ENCODE results near the gene MINK1.
"Not testable (repeated sequence)": the region's sequence is repeated elsewhere in the genome, so short reads cannot be mapped to it uniquely, and the experiment has no call there.

Gene MINK1

GRCh38 chr17:4895121-4895520, 62.0 kb downstream of the MINK1 start:
- intact Hi-C loops (cut with DNase I), result loop anchor here (5.0 kb wide), 1 partner anchor 188 kb away; no protein-coding TSS in a partner anchor
- DNase-seq, result peak in 2 of 10 donors; percentile 27 to 62

GRCh38 chr17:4895657-4896331, 62.7 kb downstream of the MINK1 start:
- intact Hi-C loops (cut with DNase I), result loop anchor here (5.0 kb wide), 1 partner anchor 188 kb away; no protein-coding TSS in a partner anchor
- peak in 2 of 10 donors; percentile 68 to 75 for DNase-seq

GRCh38 chr17:4896332-4897197, 63.4 kb downstream of the MINK1 start:
- intact Hi-C loops (cut with DNase I), result loop anchor here (5.0 kb wide), 1 partner anchor 189 kb away; no protein-coding TSS in a partner anchor
- peak in 2 of 10 donors; percentile 53 to 59 for DNase-seq

- intact Hi-C loops (cut with DNase I), result loop anchor here (5.0 kb wide), 1 partner anchor 190 kb away; no protein-coding TSS in a partner anchor
- peak in 1 of 10 donors; percentile 73 for DNase-seq
These were observed 64.1 kb downstream of the MINK1 start for GRCh38 chr17:4897198-4897687.

- peak in 1 of 10 donors; percentile 22 for DNase-seq
- intact Hi-C loops (cut with DNase I), result loop anchor here (5.0 kb wide), 1 partner anchor 190 kb away; no protein-coding TSS in a partner anchor
These were observed 64.6 kb downstream of the MINK1 start for GRCh38 chr17:4897785-4898184.

- intact Hi-C loops (cut with DNase I), result loop anchor here (5.0 kb wide), 1 partner anchor 191 kb away; no protein-coding TSS in a partner anchor
- peak in 2 of 10 donors; percentile 55 to 82 for DNase-seq
These were observed 65.2 kb downstream of the MINK1 start for GRCh38 chr17:4898351-4898750.

GRCh38 chr17:4898927-4899326, 65.8 kb downstream of the MINK1 start:
- DNase-seq, result peak in 2 of 10 donors; percentile 74 to 88
- intact Hi-C loops (cut with DNase I), result loop anchor here (5.0 kb wide), 1 partner anchor 192 kb away; no protein-coding TSS in a partner anchor

- intact Hi-C loops (cut with DNase I), result loop anchor here (5.0 to 10.0 kb wide), 4 partner anchors 65 to 192 kb away; partner anchors contain the start of genes GLTPD2, MED11, SPAG7 and VMO1
- DNase-seq, result peak in 9 of 10 donors; percentile 41 to 97 (median 81)
These were observed 66.4 kb downstream of the MINK1 start, which contains the start of gene C17orf107 for GRCh38 chr17:4899341-4900230. Gene C17orf107, plus strand, starts transcription at chr17:4899536. Its CDS starts 227 bp downstream, at chr17:4899763.

- intact Hi-C loops (cut with DNase I), result loop anchor here (5.0 to 10.0 kb wide), 3 partner anchors 64 to 168 kb away; partner anchors contain the start of genes GLTPD2, MED11, SPAG7 and VMO1
These were observed 67.3 kb downstream of the MINK1 start for GRCh38 chr17:4900231-4901107.

GRCh38 chr17:4901108-4901647, 68.0 kb downstream of the MINK1 start:
- peak in 1 of 10 donors; percentile 58 for DNase-seq

More at GRCh38 chr17:4900231-4901107, 67.3 kb downstream of the MINK1 start:
- peak in 3 of 10 donors; percentile 67 to 83 (median 81) for DNase-seq

GRCh38 chr17:4901648-4902344, 68.7 kb downstream of the MINK1 start:
- intact Hi-C loops (cut with DNase I), result loop anchor here (5.0 to 10.0 kb wide), 3 partner anchors 63 to 169 kb away; partner anchors contain the start of genes GLTPD2, MED11, SPAG7 and VMO1
- peak in 7 of 10 donors; percentile 37 to 90 (median 55) for DNase-seq

More at GRCh38 chr17:4901108-4901647, 68.0 kb downstream of the MINK1 start:
- intact Hi-C loops (cut with DNase I), result loop anchor here (5.0 to 10.0 kb wide), 3 partner anchors 64 to 169 kb away; partner anchors contain the start of genes GLTPD2, MED11, SPAG7 and VMO1

- peak in 2 of 10 donors; percentile 64 to 70 for DNase-seq
- intact Hi-C loops (cut with DNase I), result loop anchor here (5.0 to 10.0 kb wide), 3 partner anchors 62 to 170 kb away; partner anchors contain the start of genes GLTPD2, MED11, SPAG7 and VMO1
These were observed 69.4 kb downstream of the MINK1 start for GRCh38 chr17:4902540-4902939.

GRCh38 chr17:4903051-4903818, 70.1 kb downstream of the MINK1 start, which contains the start of gene CHRNE:
Gene CHRNE, minus strand, starts transcription at chr17:4903098. Its CDS starts 35 bp downstream, at chr17:4903063.
- intact Hi-C loops (cut with DNase I), result loop anchor here (5.0 to 10.0 kb wide), 3 partner anchors 62 to 171 kb away; partner anchors contain the start of genes GLTPD2, MED11, SPAG7 and VMO1
- DNase-seq, result peak in 8 of 10 donors; percentile 36 to 87 (median 78)

- intact Hi-C loops (cut with DNase I), result loop anchor here (10.0 kb wide), 1 partner anchor 58 kb away; the partner anchor contains the start of gene SPAG7
- not testable (repeated sequence) for DNase-seq
These were observed 73.5 kb downstream of the MINK1 start for GRCh38 chr17:4906642-4907041.

GRCh38 chr17:4908301-4908700, 75.2 kb downstream of the MINK1 start:
- intact Hi-C loops (cut with DNase I), result loop anchor here (10.0 kb wide), 1 partner anchor 56 kb away; the partner anchor contains the start of gene SPAG7
- peak in 3 of 10 donors; percentile 47 to 75 (median 52) for DNase-seq
